GM12878 (cell line): Measurements from ENCODE around the gene PCGF1. TPM values are rescaled to one million over a fixed set of nuclear protein-coding genes. Genes with fewer than 3 reads are reported as not detected.

ENCODE experiments used
- ATAC-seq: fragments of 200-7000 bp; cut with Tn5 transposase; 3 replicates; pipeline ENCODE4 v1.9.1; 2020; ENCODE audit warnings: mild to moderate bottlenecking, moderate library complexity
- BruUV-seq: library from RNA; stranded (reverse); fragments of 400-500 nt; replicated peaks from 2 replicates; lab custom pipeline; 2021; lab: Mats Ljungman, UMichigan
- CTCF ChIA-PET: fragments of 300-600 bp; sonication (Branson Sonifier 250); formaldehyde crosslinking; extraction: SDS; loops from one replicate; lab custom pipeline; 2021; ENCODE audit warnings: inconsistent platforms; lab: Yijun Ruan, JAX
- POLR2A ChIA-PET: fragments of 350-600 bp; formaldehyde crosslinking; extraction: SDS; loops from one replicate; lab custom pipeline; 2021; ENCODE audit warnings: inconsistent platforms; lab: Charles Lee
- RAD21 ChIA-PET: fragments of 300-600 bp; sonication (Branson Sonifier 250); formaldehyde crosslinking; loops from one replicate; lab custom pipeline; 2023; ENCODE audit warnings: antibody characterized with exemption; ENCODE audit not compliant: unreplicated experiment; lab: Charles Lee
- SMC1A ChIA-PET: fragments of 300-600 bp; sonication (Branson Sonifier 250); formaldehyde crosslinking; loops from one replicate; lab custom pipeline; 2023; ENCODE audit not compliant: unreplicated experiment, uncharacterized antibody; lab: Charles Lee
- DNase-seq: peaks from one replicate; pipeline ENCODE4 v3.0.0-alpha.2; 2011; ENCODE audit warnings: low read depth, low spot score
- FAIRE-seq: peaks from 3 replicates; lab custom pipeline; 2011; peaks lifted over from hg19 to GRCh38; lab: Jason Lieb, UNC
- H2AFZ ChIP-seq: 2 replicates; pipeline ENCODE4 v1.6.0; 2011; ENCODE audit warnings: low read depth, low read length, control low read depth; ENCODE audit not compliant: control insufficient read depth
- H3K27ac ChIP-seq: 2 replicates; pipeline ENCODE4 v1.5.1; 2011; ENCODE audit warnings: control low read depth; ENCODE audit not compliant: control insufficient read depth, insufficient read depth
- H3K27me3 ChIP-seq, 2 experiments: replicated peaks in 1 of 2; 2 replicates each; pipeline versions ENCODE4 v1.6.0 to v1.6.1; 2011; ENCODE audit warnings: low read length in 1 of 2; ENCODE audit not compliant: control insufficient read depth in 2 of 2, insufficient read depth in 2 of 2
- H3K36me3 ChIP-seq, 2 experiments: 2 replicates each; pipeline ENCODE4 v1.5.1; 2011; ENCODE audit warnings: low read length in 1 of 2; ENCODE audit not compliant: control insufficient read depth in 2 of 2, insufficient read depth in 2 of 2
- H3K4me1 ChIP-seq: 2 replicates; pipeline ENCODE4 v1.6.1; 2011; ENCODE audit warnings: mild to moderate bottlenecking, low read length, moderate library complexity, mixed read lengths; ENCODE audit not compliant: control insufficient read depth, insufficient read depth
- H3K4me2 ChIP-seq: 2 replicates; pipeline ENCODE4 v1.6.0; 2011; ENCODE audit warnings: control low read depth; ENCODE audit not compliant: control insufficient read depth, insufficient read depth
- H3K4me3 ChIP-seq: fragments of 200-600 bp; sonication (generic); 2 replicates; pipeline ENCODE4 v1.5.1; 2016
- H3K79me2 ChIP-seq: 2 replicates; pipeline ENCODE4 v1.6.0; 2011; ENCODE audit warnings: low read length; ENCODE audit not compliant: control insufficient read depth, insufficient read depth
- H3K9ac ChIP-seq: 2 replicates; pipeline ENCODE4 v1.8.0; 2011; ENCODE audit warnings: low read length, control low read depth, mixed read lengths; ENCODE audit not compliant: control insufficient read depth, insufficient read depth
- H3K9me3 ChIP-seq: replicated peaks from 3 replicates; pipeline ENCODE4 v1.5.1; 2011; ENCODE audit warnings: mild to moderate bottlenecking, low read length; ENCODE audit not compliant: control insufficient read depth, insufficient read depth
- H4K20me1 ChIP-seq: 2 replicates; pipeline ENCODE4 v1.6.0; 2011; ENCODE audit not compliant: control insufficient read depth, insufficient read depth
- CBX5 ChIP-seq: sonication (generic); IDR thresholded peaks from 2 replicates; pipeline ENCODE4 v1.6.1; 2016; ENCODE audit warnings: low read depth, moderate library complexity, mild to moderate bottlenecking, inconsistent platforms
- HDAC2 ChIP-seq: fragments of 200-600 bp; sonication (generic); IDR thresholded peaks from 2 replicates; pipeline ENCODE4 v1.6.1; 2017
- NRF1 ChIP-seq: conservative IDR thresholded peaks from 2 replicates; pipeline ENCODE4 v1.6.1; 2011; ENCODE audit warnings: mild to moderate bottlenecking, low read depth, low read length, improper control_type of control experiment
- PBX3 ChIP-seq: IDR thresholded peaks from 2 replicates; pipeline ENCODE4 v1.6.1; 2011; ENCODE audit warnings: mild to moderate bottlenecking, low read depth, low read length, moderate library complexity; ENCODE audit not compliant: insufficient replicate concordance
- SIX5 ChIP-seq: IDR thresholded peaks from 2 replicates; pipeline ENCODE4 v1.6.1; 2011; ENCODE audit warnings: mild to moderate bottlenecking, low read depth, low read length, moderate library complexity; ENCODE audit not compliant: severe bottlenecking
- STAT1 ChIP-seq: fragments of 450-650 bp; conservative IDR thresholded peaks from 2 replicates; pipeline ENCODE4 v1.6.1; 2014; ENCODE audit warnings: antibody characterized with exemption, mild to moderate bottlenecking
- ZNF207 ChIP-seq: fragments of 450-650 bp; IDR thresholded peaks from 2 replicates; pipeline ENCODE4 v1.6.1; 2014; ENCODE audit warnings: antibody characterized with exemption, mild to moderate bottlenecking, borderline replicate concordance
- ZNF384 ChIP-seq: IDR thresholded peaks from 2 replicates; pipeline ENCODE4 v1.6.1; 2012; ENCODE audit warnings: low read depth, mild to moderate bottlenecking, low read length, improper control_type of control experiment, borderline replicate concordance
- ZNF592 ChIP-seq: fragments of 450-650 bp; IDR thresholded peaks from 2 replicates; pipeline ENCODE4 v1.6.1; 2017; ENCODE audit warnings: mild to moderate bottlenecking, moderate library complexity
- WGBS: methylation state at CpG from one replicate; pipeline ENCODE4 v1.1.6; 2016; ENCODE audit warnings: low lambda C conversion rate; ENCODE audit not compliant: insufficient replicate concordance, insufficient coverage; ENCODE audit errors: missing lambda C conversion rate; 5-methylcytosine and 5-hydroxymethylcytosine counted together
- in situ Hi-C: fragments of 300-500 bp; cut with MboI; formaldehyde crosslinking; loops from 9 replicates; pipeline ENCODE4 v1.14.3; 2018; ENCODE audit warnings: mixed read lengths
- intact Hi-C: fragments of 100-400 bp; cut with micrococcal nuclease; formaldehyde crosslinking; loops from one replicate; pipeline ENCODE4 v1.14.2; 2022; ENCODE audit not compliant: unreplicated experiment
- polyA plus RNA-seq, 11 experiments: library from polyadenylated mRNA; depleted of rRNA in 4 of 11; unstranded in 6 of 11; stranded (reverse) in 5 of 11; fragments of >200 nt; fragmentation: Nextera tagmentation in 4 of 11; fragmentation: Illumina TruSeq in 1 of 11; extraction: Ambion mirVana in 4 of 11; extraction: Trizol in 1 of 11; gene quantifications; 1 replicate in 1 of 11; 2 replicates in 10 of 11; pipeline versions ENCODE4 v1.2.1 to v1.2.3, GENCODE V29; 2011 to 2016; ENCODE audit warnings: inconsistent platforms in 2 of 11, missing spikeins in 2 of 11, low read depth in 1 of 11
- total RNA-seq, 4 experiments: library from RNA; depleted of rRNA in 3 of 4; stranded (reverse); fragments of >200 nt in 3 of 4; fragmentation: Illumina TruSeq in 1 of 4; extraction: Trizol in 1 of 4; gene quantifications; 2 replicates each; pipeline versions ENCODE4 v1.2.1 to v1.2.3, GENCODE V29; 2013 to 2021
- TF ChIP-seq, protein P1 (sequence below): fragments of 450-650 bp; formaldehyde crosslinking; IDR thresholded peaks from 2 replicates; pipeline ENCODE4 v1.5.0; 2022; ENCODE audit warnings: mild to moderate bottlenecking, missing genetic modification characterization
- TF ChIP-seq, protein P2 (sequence below): IDR thresholded peaks from 2 replicates; pipeline ENCODE4 v1.6.1; 2012; ENCODE audit warnings: low read depth, low read length, improper control_type of control experiment

Gene PCGF1
- total and polyA plus RNA-seq, 10 of the 15 experiments (the other 5 are each of a cell fraction or from before 2014, with no cell fraction given) = 23.1 to 50.8 (median 27.4) TPM

- H3K36me3 ChIP-seq = peaks cover 12 to 17% of the 10 kb centered on the region in 2 experiments
- H3K9me3 ChIP-seq = no peaks in the 10 kb centered on the region
- H3K79me2 ChIP-seq = peaks cover 4% of the 10 kb centered on the region
- ChIA-PET CTCF (interaction anchor here (1.0 to 1.2 kb wide), 2 partner anchors 40 to 65 kb away, joined by 4 to 6 read pairs; partner anchors contain the start of genes CCDC142 and TTC31), POLR2A (interaction anchor here (0.5 to 1.8 kb wide), 2 partner anchors 14 to 146 kb away, joined by 3 to 5 read pairs; partner anchors contain the start of gene PCGF1), SMC1A (interaction anchor here (0.9 to 2.3 kb wide), 2 partner anchors 16 to 66 kb away, joined by 4 to 8 read pairs; partner anchors contain the start of gene PCGF1), RAD21 (no interaction called here)
- ATAC-seq (no peak), DNase-seq (no peak), FAIRE-seq (no peak)
- WGBS = 85% methylated on average over 3 of the region's 3 CpGs
- in situ Hi-C loops (no loop called here), intact Hi-C loops (no loop called here)
- no peaks in the 10 kb centered on the region for H4K20me1 ChIP-seq
- H3K27me3 ChIP-seq = no peaks in the 10 kb centered on the region
- H3K27ac ChIP-seq = no peak overlapping the region
- H3K9ac ChIP-seq = no peak overlapping the region
- no peak overlapping the region for H3K4me2 ChIP-seq
- no peak overlapping the region for H2AFZ ChIP-seq
- H3K4me3 ChIP-seq = no peak overlapping the region
- no TSS peak for BruUV-seq
- peaks cover 11% of the 10 kb centered on the region for H3K4me1 ChIP-seq
- TF ChIP-seq ZNF207 (no peak), PBX3 (no peak), NRF1 (no peak), ZNF384 (no peak), ZNF592 (no peak), STAT1 (no peak), CBX5 (no peak), SIX5 (no peak), HDAC2 (no peak)
- TF ChIP-seq, protein P1, sequence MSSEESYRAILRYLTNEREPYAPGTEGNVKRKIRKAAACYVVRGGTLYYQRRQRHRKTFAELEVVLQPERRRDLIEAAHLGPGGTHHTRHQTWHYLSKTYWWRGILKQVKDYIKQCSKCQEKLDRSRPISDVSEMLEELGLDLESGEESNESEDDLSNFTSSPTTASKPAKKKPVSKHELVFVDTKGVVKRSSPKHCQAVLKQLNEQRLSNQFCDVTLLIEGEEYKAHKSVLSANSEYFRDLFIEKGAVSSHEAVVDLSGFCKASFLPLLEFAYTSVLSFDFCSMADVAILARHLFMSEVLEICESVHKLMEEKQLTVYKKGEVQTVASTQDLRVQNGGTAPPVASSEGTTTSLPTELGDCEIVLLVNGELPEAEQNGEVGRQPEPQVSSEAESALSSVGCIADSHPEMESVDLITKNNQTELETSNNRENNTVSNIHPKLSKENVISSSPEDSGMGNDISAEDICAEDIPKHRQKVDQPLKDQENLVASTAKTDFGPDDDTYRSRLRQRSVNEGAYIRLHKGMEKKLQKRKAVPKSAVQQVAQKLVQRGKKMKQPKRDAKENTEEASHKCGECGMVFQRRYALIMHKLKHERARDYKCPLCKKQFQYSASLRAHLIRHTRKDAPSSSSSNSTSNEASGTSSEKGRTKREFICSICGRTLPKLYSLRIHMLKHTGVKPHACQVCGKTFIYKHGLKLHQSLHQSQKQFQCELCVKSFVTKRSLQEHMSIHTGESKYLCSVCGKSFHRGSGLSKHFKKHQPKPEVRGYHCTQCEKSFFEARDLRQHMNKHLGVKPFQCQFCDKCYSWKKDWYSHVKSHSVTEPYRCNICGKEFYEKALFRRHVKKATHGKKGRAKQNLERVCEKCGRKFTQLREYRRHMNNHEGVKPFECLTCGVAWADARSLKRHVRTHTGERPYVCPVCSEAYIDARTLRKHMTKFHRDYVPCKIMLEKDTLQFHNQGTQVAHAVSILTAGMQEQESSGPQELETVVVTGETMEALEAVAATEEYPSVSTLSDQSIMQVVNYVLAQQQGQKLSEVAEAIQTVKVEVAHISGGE = no peak
- TF ChIP-seq, protein P2, sequence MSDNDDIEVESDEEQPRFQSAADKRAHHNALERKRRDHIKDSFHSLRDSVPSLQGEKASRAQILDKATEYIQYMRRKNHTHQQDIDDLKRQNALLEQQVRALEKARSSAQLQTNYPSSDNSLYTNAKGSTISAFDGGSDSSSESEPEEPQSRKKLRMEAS = no peak
Measured at GRCh38 chr2:74522516-74522915, 15.0 kb upstream of the PCGF1 start.
